HepG2 (cell line): ENCODE results near the gene MCFD2. TPM values are rescaled to one million over a fixed set of nuclear protein-coding genes. Genes with fewer than 3 reads are reported as not detected.

Source experiments
- CSRNP2 ChIP-seq: sonication (generic); formaldehyde crosslinking; conservative IDR thresholded peaks from 2 replicates; pipeline ENCODE4 v1.8.0; 2022; ENCODE audit warnings: low read depth, missing genetic modification reagents
- DRAP1 ChIP-seq: IDR thresholded peaks from 2 replicates; pipeline ENCODE4 v1.6.1; 2016; ENCODE audit warnings: missing genetic modification reagents, missing compliant biosample characterization
- GZF1 ChIP-seq: sonication (generic); formaldehyde crosslinking; IDR thresholded peaks from 2 replicates; pipeline ENCODE4 v1.5.1; 2020; ENCODE audit warnings: mild to moderate bottlenecking, missing genetic modification reagents
- KAT7 ChIP-seq: IDR thresholded peaks from 2 replicates; pipeline ENCODE4 v1.6.1; 2018; ENCODE audit warnings: borderline replicate concordance, missing compliant biosample characterization
- KLF15 ChIP-seq: sonication (generic); formaldehyde crosslinking; IDR thresholded peaks from 2 replicates; pipeline ENCODE4 v1.8.1; 2023; ENCODE audit warnings: borderline replicate concordance, mild to moderate bottlenecking, inconsistent platforms, missing genetic modification reagents, mixed read lengths
- MBD4 ChIP-seq: IDR thresholded peaks from 2 replicates; pipeline ENCODE4 v1.6.1; 2012; ENCODE audit warnings: low read length, inconsistent platforms, borderline replicate concordance
- MED8 ChIP-seq: sonication (generic); formaldehyde crosslinking; IDR thresholded peaks from 2 replicates; pipeline ENCODE4 v1.8.1; 2023; ENCODE audit warnings: mild to moderate bottlenecking, missing genetic modification reagents; ENCODE audit not compliant: insufficient replicate concordance
- NR0B2 ChIP-seq: sonication (generic); formaldehyde crosslinking; IDR thresholded peaks from 2 replicates; pipeline ENCODE4 v1.4.0; 2020; ENCODE audit warnings: mild to moderate bottlenecking, missing genetic modification reagents
- RARG ChIP-seq: sonication (generic); formaldehyde crosslinking; IDR thresholded peaks from 2 replicates; pipeline ENCODE4 v1.4.0; 2020; ENCODE audit warnings: low read depth, mild to moderate bottlenecking, missing genetic modification reagents
- SRSF4 ChIP-seq: fragments of 200-400 bp; formaldehyde crosslinking; IDR thresholded peaks from one replicate; pipeline ENCODE4 v1.6.1; 2018; ENCODE audit warnings: mild to moderate bottlenecking, low read depth, low read length, moderate library complexity; ENCODE audit not compliant: poor library complexity, severe bottlenecking
- TOE1 ChIP-seq: sonication (generic); formaldehyde crosslinking; IDR thresholded peaks from 2 replicates; pipeline ENCODE4 v1.4.0; 2020; ENCODE audit warnings: mild to moderate bottlenecking, missing genetic modification reagents
- ZNF331 ChIP-seq: sonication (generic); formaldehyde crosslinking; IDR thresholded peaks from 2 replicates; pipeline ENCODE4 v1.4.0; 2020; ENCODE audit warnings: missing genetic modification reagents
- ZNF83 ChIP-seq: sonication (generic); formaldehyde crosslinking; IDR thresholded peaks from 2 replicates; pipeline ENCODE4 v1.4.0; 2020; ENCODE audit warnings: missing genetic modification reagents, mild to moderate bottlenecking, borderline replicate concordance
- polyA plus RNA-seq, 8 experiments: library from polyadenylated mRNA; depleted of rRNA in 3 of 8; stranded (reverse) in 7 of 8; unstranded in 1 of 8; fragments of >200 nt; fragmentation: Illumina TruSeq in 4 of 8; extraction: Trizol in 4 of 8; gene quantifications; 2 replicates each; pipeline versions ENCODE4 v1.2.1 to v1.2.3, GENCODE V29; 2011 to 2016; ENCODE audit warnings: low read depth in 4 of 8, missing spikeins in 1 of 8, mixed read lengths in 1 of 8; ENCODE audit not compliant: insufficient read depth in 1 of 8
- total RNA-seq, 5 experiments: library from RNA; depleted of rRNA; stranded (reverse); fragments of >200 nt; fragmentation: Illumina TruSeq; extraction: Trizol; gene quantifications; 2 replicates each; pipeline ENCODE4 v1.2.3, GENCODE V29; 2016; ENCODE audit warnings: low read depth in 1 of 5

MCFD2 gene
- total and polyA plus RNA-seq, 2 of the 13 experiments (the other 11 are each of a cell fraction or from before 2014, with no cell fraction given) = 183 to 232 TPM

- no peak for TF ChIP-seq CSRNP2 (CRISPR knock-in tag)
- no peak for TF ChIP-seq RARG (CRISPR knock-in tag)
- no peak for TF ChIP-seq NR0B2 (CRISPR knock-in tag)
- no peak for TF ChIP-seq KAT7 (CRISPR knock-in tag)
- TF ChIP-seq SRSF4 = no peak
- no peak for TF ChIP-seq ZNF83 (CRISPR knock-in tag)
- TF ChIP-seq GZF1 (CRISPR knock-in tag) = no peak
- TF ChIP-seq MBD4 = no peak
- no peak for TF ChIP-seq KLF15 (CRISPR knock-in tag)
- TF ChIP-seq MED8 (CRISPR knock-in tag) = no peak
- no peak for TF ChIP-seq TOE1 (CRISPR knock-in tag)
- TF ChIP-seq ZNF331 = no peak
- no peak for TF ChIP-seq DRAP1 (CRISPR knock-in tag)
Measured at GRCh38 chr2:46943881-46944798, 28.5 kb upstream of the MCFD2 start (continued).
